NCI-H226 (cell line): ENCODE data around the gene NRN1.
"Not testable (repeated sequence)": the region's sequence is repeated elsewhere in the genome, so short reads cannot be mapped to it uniquely, and the experiment has no call there.

ENCODE experiments used
- DNase-seq: peaks from one replicate; pipeline ENCODE4 v3.0.0-alpha.2; 2015

The NRN1 gene

GRCh38 chr6:5979650-5980420 lies 26.9 kb downstream of the NRN1 start:
- no peak for DNase-seq

- no peak for DNase-seq
Observed at GRCh38 chr6:5976811-5977210, 29.9 kb downstream of the NRN1 start.

GRCh38 chr6:5968817-5969734 lies 37.6 kb downstream of the NRN1 start:
- no peak for DNase-seq

GRCh38 chr6:5968036-5968435 lies 38.7 kb downstream of the NRN1 start:
- DNase-seq: not testable (repeated sequence)

GRCh38 chr6:5967594-5967993 lies 39.1 kb downstream of the NRN1 start:
- DNase-seq: no peak

- no peak for DNase-seq
Observed at GRCh38 chr6:5962794-5963193, 43.9 kb downstream of the NRN1 start.

GRCh38 chr6:5961836-5962235 lies 44.9 kb downstream of the NRN1 start:
- DNase-seq: no peak

- DNase-seq: no peak
Observed at GRCh38 chr6:5960456-5960855, 46.3 kb downstream of the NRN1 start.

- no peak for DNase-seq
Observed at GRCh38 chr6:5958921-5959320, 47.8 kb downstream of the NRN1 start.

GRCh38 chr6:5956939-5957338 lies 49.8 kb downstream of the NRN1 start:
- peak; percentile 8 for DNase-seq

GRCh38 chr6:5950361-5950785 lies 56.4 kb downstream of the NRN1 start:
- DNase-seq: no peak
